Posterior vena cava (tissue), 2 donors: ENCODE measurements around the gene OR52N5. TPM values are rescaled to one million over a fixed set of nuclear protein-coding genes. Genes with fewer than 3 reads are reported as not detected.

Source experiments
- DNase-seq: peaks from one replicate; pipeline ENCODE4 v3.0.0-alpha.2; 2020; ENCODE audit warnings: low spot score
- intact Hi-C, 2 donors: fragments of 100-400 bp; cut with DNase I; formaldehyde crosslinking; loops; one replicate each; pipeline versions ENCODE4 v1.14.1 to v1.14.2; 2022 to 2023
- total RNA-seq, 2 donors: library from RNA; stranded (reverse); fragmentation: NEBNext Ultra II Directional; extraction: Animal tissue kit (Norgen Biotek cat#: 25700); gene quantifications; one replicate each; pipeline ENCODE4 v1.2.1, GENCODE V29; 2021
- donor health status: DM: yes; HTN: yes; CAD: no.
- donor health status: DM: yes; HTN: yes; CAD: no.

OR52N5 gene
- total RNA-seq, 2 donors from 2014 or later, result not detected

- intact Hi-C loops, result no loop called here
- no peak for DNase-seq
Measured at GRCh38 chr11:5727691-5728090, 55.5 kb downstream of the OR52N5 start.

- intact Hi-C loops, result no loop called here
- no peak for DNase-seq
Measured at GRCh38 chr11:5726351-5726750, 56.8 kb downstream of the OR52N5 start.

Other genes starting within 250 kb of the OR52N5 start
- under 1 TPM; 0.24 to 0.51 TPM for gene OR52H1, start 234.8 kb downstream of the OR52N5 start, total RNA-seq
- not detected for gene OR52B6, start 202.5 kb downstream of the OR52N5 start, total RNA-seq
- gene TRIM6, start 186.7 kb downstream of the OR52N5 start, total RNA-seq, result 1 to 10 TPM; 1.8 to 3.2 TPM
- gene TRIM34, start 158.4 kb downstream of the OR52N5 start, total RNA-seq, result 1 to 10 TPM; 4.1 to 4.5 TPM
- 10 to 100 TPM; 18.1 to 20.2 TPM for gene TRIM5, start 98.3 kb downstream of the OR52N5 start, total RNA-seq
- 10 to 100 TPM; 40.7 to 60.4 TPM for gene TRIM22, start 93.6 kb downstream of the OR52N5 start, total RNA-seq
- under 1 TPM in 1 of 2 donors, not detected in 1; 0.19 TPM for gene OR56B1, start 46.9 kb downstream of the OR52N5 start, total RNA-seq
- under 1 TPM in 1 of 2 donors, not detected in 1; 0.24 TPM for gene OR52N4, start 29.1 kb downstream of the OR52N5 start, total RNA-seq
- gene OR52N1, start 7.9 kb upstream of the OR52N5 start, total RNA-seq, result not detected
- not detected for gene OR52N2, start 25.6 kb upstream of the OR52N5 start, total RNA-seq
- gene OR52E6, start 58.5 kb upstream of the OR52N5 start, total RNA-seq, result not detected
- not detected for gene OR52E8, start 74.3 kb upstream of the OR52N5 start, total RNA-seq
- not detected for gene OR52E4, start 97.3 kb upstream of the OR52N5 start, total RNA-seq
- not detected for gene OR52E5, start 109.9 kb upstream of the OR52N5 start, total RNA-seq
- gene OR56A3, start 158.9 kb upstream of the OR52N5 start, total RNA-seq, result not detected
- not detected for gene OR56A5, start 185.1 kb upstream of the OR52N5 start, total RNA-seq
- gene OR52L1, start 203.6 kb upstream of the OR52N5 start, total RNA-seq, result not detected
- not detected for gene OR56A4, start 223.6 kb upstream of the OR52N5 start, total RNA-seq
- gene OR56A1, start 247.4 kb upstream of the OR52N5 start, total RNA-seq, result under 1 TPM in 1 of 2 donors, not detected in 1; 0.05 TPM